HG03439 (cell line): ENCODE data around the gene TRH.

Experiments
- ATAC-seq: cut with Tn5 transposase; IDR thresholded peaks from one replicate; pipeline ENCODE4 v1.9.1; 2021; ENCODE audit warnings: mild to moderate bottlenecking, moderate library complexity; ENCODE audit not compliant: unreplicated experiment

Gene TRH

GRCh38 chr3:129974564-129974832 is at the start of gene TRH:
TRH (plus strand) TSS chr3:129974720; CDS start chr3:129975817, 1,097 bp downstream.
- ATAC-seq, result no peak

- ATAC-seq, result no peak
These were observed 47.4 kb upstream of the TRH start for GRCh38 chr3:129927072-129927471.

- ATAC-seq, result no peak
These were observed 45.1 kb upstream of the TRH start for GRCh38 chr3:129929383-129929782.

- ATAC-seq, result no peak
These were observed 41.0 kb upstream of the TRH start for GRCh38 chr3:129933471-129933870.

- ATAC-seq, result no peak
These were observed 40.0 kb upstream of the TRH start for GRCh38 chr3:129934234-129935123.

- ATAC-seq, result no peak
These were observed 37.8 kb upstream of the TRH start for GRCh38 chr3:129936757-129937156.

- no peak for ATAC-seq
These were observed 36.8 kb upstream of the TRH start for GRCh38 chr3:129937717-129938116.

- ATAC-seq, result no peak
These were observed 36.2 kb upstream of the TRH start for GRCh38 chr3:129938140-129938930.

GRCh38 chr3:129940086-129940485 is 34.4 kb upstream of the TRH start:
- ATAC-seq, result no peak

GRCh38 chr3:129942296-129942695 is 32.2 kb upstream of the TRH start:
- no peak for ATAC-seq

- ATAC-seq, result no peak
These were observed 31.5 kb upstream of the TRH start for GRCh38 chr3:129943020-129943419.

- no peak for ATAC-seq
These were observed 29.8 kb upstream of the TRH start for GRCh38 chr3:129944709-129945108.

- no peak for ATAC-seq
These were observed 26.8 kb upstream of the TRH start for GRCh38 chr3:129947538-129948240.

GRCh38 chr3:129950318-129951046 is 24.0 kb upstream of the TRH start:
- no peak for ATAC-seq

GRCh38 chr3:129952556-129953355 is 21.8 kb upstream of the TRH start:
- no peak for ATAC-seq

GRCh38 chr3:129953621-129954020 is 20.9 kb upstream of the TRH start:
- ATAC-seq, result no peak

GRCh38 chr3:129954514-129954913 is 20.0 kb upstream of the TRH start:
- no peak for ATAC-seq

- no peak for ATAC-seq
These were observed 17.6 kb upstream of the TRH start for GRCh38 chr3:129956936-129957335.

GRCh38 chr3:129958755-129959154 is 15.8 kb upstream of the TRH start:
- no peak for ATAC-seq

GRCh38 chr3:129961141-129961541 is 13.4 kb upstream of the TRH start:
- ATAC-seq, result no peak
